Measurements from ENCODE around the gene MAGIX.

Gene MAGIX

DNA sequence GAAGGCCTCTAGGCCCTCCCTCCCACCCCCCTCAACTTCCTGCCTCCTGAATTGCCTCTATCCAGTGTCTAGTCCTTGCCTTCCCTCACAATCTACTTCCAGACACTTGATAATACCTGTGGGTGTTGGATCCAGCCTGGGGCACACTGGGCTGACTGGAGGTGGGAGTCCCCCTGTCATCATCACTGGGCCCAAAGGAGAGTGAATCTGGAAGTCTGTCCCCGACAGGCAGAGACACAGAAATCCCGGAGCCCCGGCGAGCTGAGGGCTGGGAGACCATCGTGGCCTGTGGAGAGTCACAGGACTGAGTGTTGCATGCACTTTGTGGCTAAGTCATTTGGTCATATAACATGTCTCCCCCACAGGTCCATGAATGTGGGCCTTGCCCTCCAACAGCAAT, 45.8 kb downstream of the MAGIX start:
- no peak for DNase-seq

DNA sequence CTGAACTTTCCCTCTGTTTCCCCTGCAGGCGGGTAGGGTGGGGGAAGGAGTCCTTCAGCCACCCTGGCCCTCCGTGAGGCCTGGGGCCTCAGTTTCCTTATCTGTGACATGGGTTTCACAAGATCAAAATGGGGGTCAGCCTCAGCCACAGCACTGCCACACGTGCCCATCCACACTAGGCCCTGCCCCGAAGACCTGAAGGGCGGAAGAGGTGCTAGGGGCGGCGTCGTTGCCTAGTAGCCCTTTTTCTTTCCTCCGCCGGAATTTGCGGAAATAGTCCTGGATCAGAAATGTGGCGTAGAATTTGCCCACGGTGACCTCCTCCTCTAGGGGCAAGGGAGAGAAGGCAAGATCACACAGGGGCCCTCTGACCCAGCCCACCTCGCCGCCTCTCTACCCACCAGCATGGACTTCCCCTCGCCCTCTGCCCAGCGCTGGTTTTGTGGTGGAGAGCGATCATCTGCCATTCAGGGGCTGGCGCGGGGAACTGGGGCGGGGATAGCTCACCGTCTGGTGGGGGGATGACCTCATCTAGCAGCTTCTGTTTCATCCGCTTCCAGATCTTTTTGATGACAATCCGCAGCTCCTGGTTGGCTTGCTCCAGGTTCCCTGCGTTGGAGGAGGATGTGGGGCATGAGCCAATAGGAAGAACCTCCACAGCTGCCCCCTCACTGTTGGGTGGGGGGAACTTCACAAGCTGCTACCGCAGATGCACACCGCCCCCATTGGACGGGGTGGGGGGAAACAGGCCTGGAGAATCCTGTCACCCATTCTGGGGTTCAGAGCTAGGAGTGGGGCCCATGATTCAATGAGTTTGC, 47.1 kb downstream of the MAGIX start:
- no peak for DNase-seq

- DNase-seq = no peak
Measured at GRCh38 chrX:49210406-49210805, 47.8 kb downstream of the MAGIX start.

GRCh38 chrX:49211074-49211473, 48.5 kb downstream of the MAGIX start:
- no peak for DNase-seq

- DNase-seq = no peak
Measured at GRCh38 chrX:49212209-49212608, 49.7 kb downstream of the MAGIX start.

GRCh38 chrX:49212861-49213260, 50.3 kb downstream of the MAGIX start:
- DNase-seq = no peak

DNA sequence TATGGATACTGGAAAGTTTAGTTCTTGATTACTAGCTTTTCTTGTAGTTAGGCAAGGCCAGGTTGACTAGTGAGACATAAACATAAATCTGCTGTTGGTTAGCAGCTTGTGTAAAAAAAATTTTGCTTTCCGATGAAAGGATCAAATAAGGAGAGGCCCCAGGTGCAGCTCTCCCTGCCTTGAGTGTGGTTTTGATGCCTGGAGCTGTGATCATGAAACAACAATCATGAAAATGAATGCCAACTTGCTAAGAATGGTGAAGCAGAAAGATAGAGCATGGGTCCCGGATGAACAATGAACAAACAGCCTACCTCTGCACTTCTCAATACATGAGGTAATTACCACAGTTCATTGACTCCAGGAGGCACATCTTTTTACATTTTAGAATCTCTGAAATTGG, 51.9 kb downstream of the MAGIX start:
- DNase-seq = no peak

DNA sequence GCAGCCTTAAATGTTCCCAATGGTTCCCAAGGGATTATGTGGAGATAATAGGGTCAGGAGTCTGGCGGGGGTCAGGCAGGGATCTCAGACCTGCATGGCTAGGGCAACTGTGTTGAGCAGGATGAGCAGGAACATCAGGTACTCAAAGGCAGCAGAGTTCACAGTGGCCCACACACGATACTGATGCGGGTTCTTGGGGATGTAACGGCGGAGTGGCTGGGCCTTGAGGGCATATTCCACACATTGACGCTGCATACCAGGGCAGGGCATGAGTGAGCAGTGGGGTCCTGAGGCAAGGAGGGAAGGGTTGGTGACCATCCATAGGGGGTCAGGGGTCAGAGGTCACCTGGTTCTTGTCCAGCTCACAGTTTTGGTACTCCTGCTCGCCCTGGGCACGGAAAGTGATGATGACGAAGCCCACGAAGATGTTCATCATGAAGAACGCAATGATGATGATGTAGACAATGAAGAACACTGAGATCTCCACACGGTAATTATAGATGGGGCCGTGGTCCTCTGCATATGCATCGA, 52.5 kb downstream of the MAGIX start:
- DNase-seq = no peak
